H9 (cell line): Measurements from ENCODE around the gene KCNS3. TPM values are rescaled to one million over a fixed set of nuclear protein-coding genes. Genes with fewer than 3 reads are reported as not detected.

Experiments used
- DNase-seq: peaks from one replicate; pipeline ENCODE4 v3.0.0-alpha.2; 2017
- H2AFZ ChIP-seq: one replicate; pipeline ENCODE4 v1.6.1; 2013; ENCODE audit warnings: mild to moderate bottlenecking, low read length, control low read depth, moderate library complexity
- H2AK5ac ChIP-seq: 2 replicates; pipeline ENCODE4 v1.6.1; 2013; ENCODE audit warnings: low read length, control low read depth, mixed read lengths; ENCODE audit not compliant: insufficient read length
- H2BK120ac ChIP-seq: one replicate; pipeline ENCODE4 v1.6.1; 2013; ENCODE audit warnings: low read depth, mild to moderate bottlenecking, low read length, control low read depth, inconsistent platforms; ENCODE audit not compliant: poor library complexity, severe bottlenecking
- H2BK12ac ChIP-seq: 2 replicates; pipeline ENCODE4 v1.6.1; 2013; ENCODE audit warnings: low read length, control low read depth, mixed read lengths, low read depth; ENCODE audit not compliant: insufficient read length
- H2BK15ac ChIP-seq: 2 replicates; pipeline ENCODE4 v1.6.1; 2013; ENCODE audit warnings: low read depth, low read length, control low read depth
- H2BK20ac ChIP-seq: one replicate; pipeline ENCODE4 v1.6.1; 2013; ENCODE audit warnings: low read depth, mild to moderate bottlenecking, low read length, control low read depth, inconsistent platforms; ENCODE audit not compliant: poor library complexity, severe bottlenecking
- H2BK5ac ChIP-seq: 2 replicates; pipeline ENCODE4 v1.6.1; 2013; ENCODE audit warnings: low read length, control low read depth, mixed read lengths; ENCODE audit not compliant: insufficient read length
- H3K14ac ChIP-seq: 2 replicates; pipeline ENCODE4 v1.6.1; 2013; ENCODE audit warnings: low read length, control low read depth; ENCODE audit not compliant: insufficient read depth
- H3K18ac ChIP-seq: 2 replicates; pipeline ENCODE4 v1.6.1; 2013; ENCODE audit warnings: low read depth, mild to moderate bottlenecking, mixed read lengths, low read length, control low read depth; ENCODE audit not compliant: insufficient read length
- H3K23ac ChIP-seq: 2 replicates; pipeline ENCODE4 v1.6.1; 2013; ENCODE audit warnings: low read length, control low read depth, mixed read lengths, low read depth; ENCODE audit not compliant: insufficient read length
- H3K23me2 ChIP-seq: 2 replicates; pipeline ENCODE4 v1.6.1; 2013; ENCODE audit warnings: low read depth, mild to moderate bottlenecking, mixed read lengths, low read length, control low read depth; ENCODE audit not compliant: insufficient read length, poor library complexity, severe bottlenecking
- H3K27ac ChIP-seq: 2 replicates; pipeline ENCODE4 v1.5.1; 2013; ENCODE audit warnings: low read length, control low read depth, mixed read lengths, low read depth; ENCODE audit not compliant: insufficient read length
- H3K27me3 ChIP-seq: 2 replicates; pipeline ENCODE4 v1.6.1; 2013; ENCODE audit warnings: low read length, control low read depth, inconsistent platforms; ENCODE audit not compliant: insufficient read depth
- H3K4ac ChIP-seq: 2 replicates; pipeline ENCODE4 v1.6.1; 2013; ENCODE audit warnings: low read depth, mild to moderate bottlenecking, control low read depth, inconsistent platforms, low read length, moderate library complexity
- H3K4me1 ChIP-seq: 2 replicates; pipeline ENCODE4 v1.6.1; 2013; ENCODE audit warnings: low read length, control low read depth, inconsistent platforms; ENCODE audit not compliant: insufficient read depth
- H3K4me2 ChIP-seq: 2 replicates; pipeline ENCODE4 v1.6.1; 2013; ENCODE audit warnings: low read length, control low read depth, mixed read lengths; ENCODE audit not compliant: insufficient read length, insufficient read depth
- H3K56ac ChIP-seq: 2 replicates; pipeline ENCODE4 v1.6.1; 2013; ENCODE audit warnings: low read depth, mild to moderate bottlenecking, mixed read lengths, low read length, control low read depth; ENCODE audit not compliant: insufficient read length
- H3K79me1 ChIP-seq: 2 replicates; pipeline ENCODE4 v1.6.1; 2013; ENCODE audit warnings: low read depth, mild to moderate bottlenecking, moderate library complexity, low read length, control low read depth, inconsistent platforms; ENCODE audit not compliant: insufficient read depth, poor library complexity, severe bottlenecking
- H3K79me2 ChIP-seq: 2 replicates; pipeline ENCODE4 v1.6.1; 2013; ENCODE audit warnings: low read length, control low read depth, inconsistent platforms; ENCODE audit not compliant: insufficient read depth
- H3K9ac ChIP-seq: 2 replicates; pipeline ENCODE4 v1.6.1; 2013; ENCODE audit warnings: low read length, control low read depth, mixed read lengths; ENCODE audit not compliant: insufficient read length; ENCODE audit errors: extremely low read depth
- H3K9me3 ChIP-seq: one replicate; pipeline ENCODE4 v1.6.1; 2013; ENCODE audit warnings: low read depth, low read length, inconsistent platforms; ENCODE audit not compliant: control insufficient read depth
- H3T11ph ChIP-seq: one replicate; pipeline ENCODE4 v1.6.1; 2013; ENCODE audit warnings: mild to moderate bottlenecking, low read length, control low read depth, inconsistent platforms
- H4K20me1 ChIP-seq: one replicate; pipeline ENCODE4 v1.6.1; 2013; ENCODE audit not compliant: control insufficient read depth, insufficient read length, insufficient read depth
- H4K5ac ChIP-seq: 2 replicates; pipeline ENCODE4 v1.6.1; 2013; ENCODE audit warnings: low read depth, mild to moderate bottlenecking, mixed read lengths, low read length, control low read depth; ENCODE audit not compliant: insufficient read length
- H4K8ac ChIP-seq: replicated peaks from 2 replicates; pipeline ENCODE4 v1.6.1; 2013; ENCODE audit warnings: low read length, control low read depth, mixed read lengths, low read depth; ENCODE audit not compliant: insufficient read length
- H4K91ac ChIP-seq: 2 replicates; pipeline ENCODE4 v1.6.1; 2013; ENCODE audit warnings: low read depth, mild to moderate bottlenecking, moderate library complexity, mixed read lengths, low read length, control low read depth; ENCODE audit not compliant: insufficient read length
- H3K27ac Mint-ChIP-seq, 3 experiments: 2 replicates in 2 of 3; 3 replicates in 1 of 3; pipeline ENCODE4 v1.8.0; 2020 to 2021; ENCODE audit warnings: mixed read lengths in 3 of 3, mild to moderate bottlenecking in 1 of 3, moderate library complexity in 1 of 3
- H3K27me3 Mint-ChIP-seq: 2 replicates; pipeline ENCODE4 v1.8.0; 2021; ENCODE audit warnings: low read depth, mild to moderate bottlenecking, moderate library complexity, mixed read lengths
- H3K36me3 Mint-ChIP-seq, 3 experiments: 2 replicates in 2 of 3; 3 replicates in 1 of 3; pipeline ENCODE4 v1.8.0; 2020 to 2021; ENCODE audit warnings: low read depth in 3 of 3, mixed read lengths in 3 of 3; ENCODE audit not compliant: insufficient read depth in 1 of 3
- H3K4me1 Mint-ChIP-seq, 2 experiments: 2 replicates each; pipeline ENCODE4 v1.8.0; 2020; ENCODE audit warnings: mixed read lengths in 2 of 2
- H3K4me3 Mint-ChIP-seq, 2 experiments: 2 replicates in 1 of 2; 3 replicates in 1 of 2; pipeline ENCODE4 v1.8.0; 2020 to 2021; ENCODE audit warnings: mild to moderate bottlenecking in 2 of 2, mixed read lengths in 2 of 2, moderate library complexity in 1 of 2
- H3K9me3 Mint-ChIP-seq, 2 experiments: 2 replicates in 1 of 2; 3 replicates in 1 of 2; pipeline ENCODE4 v1.8.0; 2020; ENCODE audit warnings: mild to moderate bottlenecking in 2 of 2, mixed read lengths in 2 of 2, moderate library complexity in 1 of 2
- CTCF ChIP-seq: fragments of 200-600 bp; sonication (generic); conservative IDR thresholded peaks from 3 replicates; pipeline ENCODE4 v1.8.0; 2021; ENCODE audit warnings: antibody characterized with exemption, mild to moderate bottlenecking
- WGBS: extraction: QIAGEN DNeasy Blood & Tissue Kit; methylation state at CpG from one replicate; pipeline ENCODE4 v1.1.7; 2013; ENCODE audit warnings: missing lambda C conversion rate, low lambda C conversion rate, mixed read lengths; ENCODE audit not compliant: insufficient read length; ENCODE audit errors: extremely low coverage; 5-methylcytosine and 5-hydroxymethylcytosine counted together
- total RNA-seq: library from RNA; stranded (reverse); gene quantifications from 2 replicates; pipeline ENCODE4 v1.2.1, GENCODE V29; 2021

KCNS3 gene
- total RNA-seq, 1 experiment from 2014 or later = 8.0 TPM

DNA sequence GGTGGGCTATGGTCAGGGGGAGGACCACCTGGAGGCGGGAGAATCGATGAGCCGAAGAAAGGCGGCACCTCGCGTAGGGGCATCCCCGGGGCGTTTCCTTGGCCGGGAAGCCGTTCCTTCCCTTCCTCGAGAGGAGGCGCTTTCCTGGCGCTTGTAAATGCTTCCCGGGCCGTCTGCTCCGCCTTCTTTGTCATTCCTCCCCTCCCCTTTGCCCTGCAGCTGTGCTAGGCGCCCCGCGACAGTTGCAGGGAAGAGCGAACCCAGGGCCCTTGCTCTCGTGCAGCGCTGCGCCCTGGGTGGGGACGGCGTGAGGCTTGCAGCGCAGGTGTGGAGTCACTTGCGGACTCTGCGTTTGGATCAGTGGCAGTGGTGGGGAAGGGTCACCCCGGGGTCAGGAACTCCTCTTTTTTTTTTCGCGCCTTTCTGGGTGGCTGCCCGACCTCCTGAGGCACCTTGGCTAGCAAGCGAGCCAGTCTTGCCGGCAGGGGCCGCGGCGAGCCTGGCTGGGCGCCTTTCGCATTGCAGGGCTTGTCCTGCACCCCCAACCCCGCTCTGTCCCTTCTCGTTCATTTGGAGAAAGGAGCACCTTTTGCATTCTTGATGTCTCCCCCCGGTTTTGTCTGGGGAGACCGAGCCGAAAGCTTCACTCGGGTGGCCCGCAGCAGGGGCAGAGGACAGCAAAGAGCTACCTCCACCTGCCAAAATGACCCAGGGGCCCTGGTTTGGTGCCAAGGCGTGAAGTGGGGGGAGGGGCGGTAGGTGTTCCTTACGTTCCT is 858 bp downstream of the KCNS3 start:
- H3K4me1 Mint-ChIP-seq = peaks cover 18 to 22% of the 10 kb centered on the region in 2 experiments
- Histone ChIP-seq H2BK120ac (no peak overlapping the region), H3K9me3 (no peaks in the 10 kb centered on the region), H3K23ac (no peak overlapping the region), H4K8ac (no peak overlapping the region), H3K4ac (no peak overlapping the region), H3K79me2 (peaks cover 4% of the 10 kb centered on the region; the same call in 1 of the 2 replicates), H4K91ac (no peak overlapping the region), H3K14ac (no peak overlapping the region; the same call in 1 of the 2 replicates), H3K4me2 (peak overlapping the region; percentile 82), H3K56ac (no peak overlapping the region), H3K79me1 (no peaks in the 10 kb centered on the region), H2BK20ac (no peak overlapping the region), H3T11ph (no peak overlapping the region), H4K5ac (no peak overlapping the region), H3K9ac (peak overlapping the region; percentile 46), H2AFZ (no peak overlapping the region), H3K27me3 (peaks cover 9% of the 10 kb centered on the region; the same call in 1 of the 2 replicates), H2BK5ac (no peak overlapping the region), H4K20me1 (no peaks in the 10 kb centered on the region), H2BK12ac (no peak overlapping the region), H3K23me2 (peaks cover 12% of the 10 kb centered on the region), H2AK5ac (no peak overlapping the region), H3K4me1 (no peaks in the 10 kb centered on the region), H3K18ac (no peak overlapping the region), H3K27ac (no peak overlapping the region), H2BK15ac (no peak overlapping the region)
- H3K27me3 Mint-ChIP-seq = peaks cover 37% of the 10 kb centered on the region
- peak overlapping the region; percentile 40 to 95 (median 85); a peak in 4 of 7 replicates for H3K27ac Mint-ChIP-seq
- no CpG with 5 or more reads among the region's 49 CpGs for WGBS
- H3K9me3 Mint-ChIP-seq = peaks cover 0 to 2% of the 10 kb centered on the region in 2 experiments; a peak in 2 of 5 replicates
- H3K36me3 Mint-ChIP-seq = peaks cover 0 to 4% (median 2%) of the 10 kb centered on the region in 3 experiments; a peak in 3 of 7 replicates
- peak; percentile 45 for TF ChIP-seq CTCF
- DNase-seq = peak; percentile 92
- peak overlapping the region; percentile 87 to 94 for H3K4me3 Mint-ChIP-seq
